Mammary microvascular endothelial cell (primary cell): ENCODE measurements around the gene KCNH5. TPM values are rescaled to one million over a fixed set of nuclear protein-coding genes. Genes with fewer than 3 reads are reported as not detected.

Experiments used
- total RNA-seq: library from RNA; depleted of rRNA; stranded (reverse); fragments of >200 nt; gene quantifications from 2 replicates; pipeline ENCODE4 v1.2.3, GENCODE V29; 2015

Gene KCNH5, protein sequence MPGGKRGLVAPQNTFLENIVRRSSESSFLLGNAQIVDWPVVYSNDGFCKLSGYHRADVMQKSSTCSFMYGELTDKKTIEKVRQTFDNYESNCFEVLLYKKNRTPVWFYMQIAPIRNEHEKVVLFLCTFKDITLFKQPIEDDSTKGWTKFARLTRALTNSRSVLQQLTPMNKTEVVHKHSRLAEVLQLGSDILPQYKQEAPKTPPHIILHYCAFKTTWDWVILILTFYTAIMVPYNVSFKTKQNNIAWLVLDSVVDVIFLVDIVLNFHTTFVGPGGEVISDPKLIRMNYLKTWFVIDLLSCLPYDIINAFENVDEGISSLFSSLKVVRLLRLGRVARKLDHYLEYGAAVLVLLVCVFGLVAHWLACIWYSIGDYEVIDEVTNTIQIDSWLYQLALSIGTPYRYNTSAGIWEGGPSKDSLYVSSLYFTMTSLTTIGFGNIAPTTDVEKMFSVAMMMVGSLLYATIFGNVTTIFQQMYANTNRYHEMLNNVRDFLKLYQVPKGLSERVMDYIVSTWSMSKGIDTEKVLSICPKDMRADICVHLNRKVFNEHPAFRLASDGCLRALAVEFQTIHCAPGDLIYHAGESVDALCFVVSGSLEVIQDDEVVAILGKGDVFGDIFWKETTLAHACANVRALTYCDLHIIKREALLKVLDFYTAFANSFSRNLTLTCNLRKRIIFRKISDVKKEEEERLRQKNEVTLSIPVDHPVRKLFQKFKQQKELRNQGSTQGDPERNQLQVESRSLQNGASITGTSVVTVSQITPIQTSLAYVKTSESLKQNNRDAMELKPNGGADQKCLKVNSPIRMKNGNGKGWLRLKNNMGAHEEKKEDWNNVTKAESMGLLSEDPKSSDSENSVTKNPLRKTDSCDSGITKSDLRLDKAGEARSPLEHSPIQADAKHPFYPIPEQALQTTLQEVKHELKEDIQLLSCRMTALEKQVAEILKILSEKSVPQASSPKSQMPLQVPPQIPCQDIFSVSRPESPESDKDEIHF
- total RNA-seq = not detected in 2 replicates

DNA sequence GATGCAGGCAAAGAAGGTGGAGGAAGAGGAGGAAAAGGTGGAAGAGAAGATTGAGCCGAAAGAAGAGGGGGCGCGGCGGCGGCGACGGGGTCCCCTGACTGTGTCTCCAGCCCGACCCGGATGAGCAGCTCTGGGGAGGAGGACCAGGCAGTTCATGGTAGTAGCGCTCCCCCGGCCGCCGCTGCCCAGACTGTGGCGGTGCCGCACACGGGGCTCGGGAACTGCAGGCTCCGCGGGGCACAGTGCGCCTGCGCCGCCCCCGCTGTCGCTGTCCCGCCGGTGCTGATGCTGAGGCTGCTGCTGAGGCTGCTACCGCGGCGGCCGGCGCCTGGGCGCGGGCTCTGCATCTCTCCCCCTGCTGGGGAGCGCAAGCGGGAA is at the start of gene KCNH5:
TSS of gene KCNH5 (minus strand) at position 225 of the 378 bp plus-strand sequence. CDS start 272 bp downstream, outside the sequence.

Other genes with a start within 250 kb of the KCNH5 start
- gene RHOJ, start 159.0 kb upstream of the KCNH5 start, total RNA-seq = 20.3 and 24.3 TPM in 2 replicates